Measurements from ENCODE around the gene SLC28A2. TPM values are rescaled to one million over a fixed set of nuclear protein-coding genes. Genes with fewer than 3 reads are reported as not detected.
"Not testable (repeated sequence)": the region's sequence is repeated elsewhere in the genome, so short reads cannot be mapped to it uniquely, and the experiment has no call there.

Gene SLC28A2
- total RNA-seq, 1 experiment from 2014 or later, result not detected

- H3K36me3 ChIP-seq (ENCODE audit: insufficient read depth, low read length, poor library complexity, severe bottlenecking), result no peaks in the 10 kb centered on the region
- no TSS peak for BruUV-seq (replicated peaks)
- TF ChIP-seq EZH2 (IDR thresholded peaks at IDR 0.05; ENCODE audit: borderline replicate concordance, low read depth, low read length, poor library complexity, severe bottlenecking) (no peak), CTCF (conservative IDR thresholded peaks at IDR 0.05; ENCODE audit: low read depth, low read length) (no peak)
- no peak for DNase-seq (ENCODE audit: low spot score)
- H3K9me3 ChIP-seq (ENCODE audit: low read depth, low read length, poor library complexity, severe bottlenecking), result no peaks in the 10 kb centered on the region
- intact Hi-C loops (cut with micrococcal nuclease; ENCODE audit: unreplicated experiment), result loop anchor here (5.0 to 10.0 kb wide), 2 partner anchors 153 to 310 kb away; no protein-coding TSS in a partner anchor
- ChIA-PET CTCF (interaction anchor here (1.0 kb wide), 1 partner anchor 93 kb away, joined by 3 read pairs; no protein-coding TSS in a partner anchor), POLR2A (ENCODE audit: low non-redundant PET) (interaction anchor here (0.6 kb wide), 1 partner anchor 385 kb away, joined by 7 read pairs; no protein-coding TSS in a partner anchor)
- H3K27ac ChIP-seq (ENCODE audit: low read depth, low read length, poor library complexity, severe bottlenecking), result no peak overlapping the region
- peaks cover 4% of the 10 kb centered on the region for H3K27me3 ChIP-seq (replicated peaks; ENCODE audit: insufficient read depth, low read depth, low read length, poor library complexity)
- H3K4me1 ChIP-seq (ENCODE audit: insufficient read depth, low read length, poor library complexity, severe bottlenecking), result no peaks in the 10 kb centered on the region
- no peak overlapping the region for H3K4me3 ChIP-seq (ENCODE audit: low read depth, low read length, poor library complexity, severe bottlenecking)
These were observed 52.7 kb downstream of the SLC28A2 start for GRCh38 chr15:45304711-45305110.

DNA sequence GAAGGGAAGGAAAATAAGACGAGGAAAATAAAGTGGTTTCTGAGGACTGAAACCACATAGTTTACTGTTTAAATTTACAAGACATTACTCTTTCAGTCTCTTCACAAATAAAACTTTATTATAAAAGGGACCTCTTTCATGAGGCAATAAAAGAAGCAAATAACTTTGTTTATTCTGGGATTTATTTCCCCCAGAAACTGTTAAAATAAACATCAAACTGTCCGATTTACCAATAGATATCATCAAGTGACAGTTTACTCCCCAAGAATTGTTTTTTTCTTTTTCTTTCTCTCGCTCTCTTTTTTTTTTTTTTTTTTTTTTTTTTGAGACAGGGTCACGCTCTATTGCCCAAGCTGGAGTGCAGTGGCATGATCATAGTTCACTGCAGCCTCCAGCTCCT, 54.1 kb downstream of the SLC28A2 start:
- no peak for TF ChIP-seq CTCF (conservative IDR thresholded peaks at IDR 0.05; ENCODE audit: low read depth, low read length)
- TF ChIP-seq EZH2 (IDR thresholded peaks at IDR 0.05; ENCODE audit: borderline replicate concordance, low read depth, low read length, poor library complexity, severe bottlenecking), result no peak
- no peak overlapping the region for H3K4me3 ChIP-seq (ENCODE audit: low read depth, low read length, poor library complexity, severe bottlenecking)
- no peaks in the 10 kb centered on the region for H3K9me3 ChIP-seq (ENCODE audit: low read depth, low read length, poor library complexity, severe bottlenecking)
- H3K27ac ChIP-seq (ENCODE audit: low read depth, low read length, poor library complexity, severe bottlenecking), result no peak overlapping the region
- no peak for DNase-seq (ENCODE audit: low spot score)
- ChIA-PET CTCF (no interaction called here), POLR2A (ENCODE audit: low non-redundant PET) (no interaction called here)
- H3K27me3 ChIP-seq (replicated peaks; ENCODE audit: insufficient read depth, low read depth, low read length, poor library complexity), result peaks cover 4% of the 10 kb centered on the region
- H3K36me3 ChIP-seq (ENCODE audit: insufficient read depth, low read length, poor library complexity, severe bottlenecking), result no peaks in the 10 kb centered on the region
- intact Hi-C loops (cut with micrococcal nuclease; ENCODE audit: unreplicated experiment), result loop anchor here (2.0 to 10.0 kb wide), 3 partner anchors 93 to 309 kb away; no protein-coding TSS in a partner anchor
- BruUV-seq (replicated peaks), result no TSS peak
- H3K4me1 ChIP-seq (ENCODE audit: insufficient read depth, low read length, poor library complexity, severe bottlenecking), result no peaks in the 10 kb centered on the region

DNA sequence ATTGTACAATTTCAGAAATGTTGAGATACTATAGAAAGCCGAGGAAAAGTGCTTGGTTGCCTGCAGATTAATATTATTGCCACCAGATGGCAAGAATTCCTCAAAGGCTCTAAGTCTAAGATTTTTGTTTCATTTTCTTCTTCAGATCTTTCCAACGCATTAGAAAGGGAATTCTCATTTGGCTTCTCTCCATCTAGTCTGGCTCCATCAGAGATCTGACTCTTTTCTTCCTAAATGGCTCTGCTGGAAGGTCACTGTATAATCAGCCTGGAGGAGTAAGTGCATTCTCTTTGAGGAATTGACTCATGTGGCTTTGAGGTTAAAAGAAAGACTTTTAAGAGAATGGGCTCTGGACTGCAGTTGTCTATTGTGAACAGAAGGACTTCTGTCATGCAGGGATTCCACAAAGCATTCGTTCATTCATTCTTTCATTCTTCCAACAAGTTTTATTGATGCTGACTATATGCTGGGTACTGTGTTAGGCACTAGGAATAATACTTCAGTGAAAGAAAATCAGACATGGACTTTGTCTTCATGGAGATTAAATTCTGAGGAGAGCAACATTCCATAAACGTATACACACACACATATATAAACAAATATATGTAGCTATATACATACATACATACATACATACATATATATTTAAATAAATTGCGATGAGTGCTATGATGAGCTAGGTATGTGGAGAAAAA, 55.3 kb downstream of the SLC28A2 start:
- Histone ChIP-seq H3K27me3 (replicated peaks; ENCODE audit: insufficient read depth, low read depth, low read length, poor library complexity) (peaks cover 4% of the 10 kb centered on the region), H3K4me1 (ENCODE audit: insufficient read depth, low read length, poor library complexity, severe bottlenecking) (no peaks in the 10 kb centered on the region), H3K27ac (ENCODE audit: low read depth, low read length, poor library complexity, severe bottlenecking) (no peak overlapping the region), H3K36me3 (ENCODE audit: insufficient read depth, low read length, poor library complexity, severe bottlenecking) (no peaks in the 10 kb centered on the region), H3K4me3 (ENCODE audit: low read depth, low read length, poor library complexity, severe bottlenecking) (peak overlapping the region; percentile 15), H3K9me3 (ENCODE audit: low read depth, low read length, poor library complexity, severe bottlenecking) (no peaks in the 10 kb centered on the region)
- intact Hi-C loops (cut with micrococcal nuclease; ENCODE audit: unreplicated experiment), result loop anchor here (2.0 to 10.0 kb wide), 3 partner anchors 91 to 307 kb away; no protein-coding TSS in a partner anchor
- ChIA-PET POLR2A (ENCODE audit: low non-redundant PET) (no interaction called here), CTCF (no interaction called here)
- DNase-seq (ENCODE audit: low spot score), result peak; percentile 56
- TF ChIP-seq EZH2 (IDR thresholded peaks at IDR 0.05; ENCODE audit: borderline replicate concordance, low read depth, low read length, poor library complexity, severe bottlenecking) (no peak), CTCF (conservative IDR thresholded peaks at IDR 0.05; ENCODE audit: low read depth, low read length) (peak; percentile 66)
- no TSS peak for BruUV-seq (replicated peaks)

GRCh38 chr15:45314117-45314516, 62.1 kb downstream of the SLC28A2 start:
- H3K36me3 ChIP-seq (ENCODE audit: insufficient read depth, low read length, poor library complexity, severe bottlenecking); H3K4me3 ChIP-seq (ENCODE audit: low read depth, low read length, poor library complexity, severe bottlenecking); BruUV-seq (replicated peaks); POLR2A ChIA-PET (ENCODE audit: low non-redundant PET); CTCF ChIA-PET; H3K27me3 ChIP-seq (replicated peaks; ENCODE audit: insufficient read depth, low read depth, low read length, poor library complexity); H3K27ac ChIP-seq (ENCODE audit: low read depth, low read length, poor library complexity, severe bottlenecking); H3K9me3 ChIP-seq (ENCODE audit: low read depth, low read length, poor library complexity, severe bottlenecking); intact Hi-C loops (cut with micrococcal nuclease; ENCODE audit: unreplicated experiment); DNase-seq (ENCODE audit: low spot score); H3K4me1 ChIP-seq (ENCODE audit: insufficient read depth, low read length, poor library complexity, severe bottlenecking): not testable (repeated sequence)
